NT2/D1 (cell line): ENCODE measurements around the gene P2RY14.

Source experiments
- SUZ12 ChIP-seq: IDR thresholded peaks from 2 replicates; pipeline ENCODE4 v1.6.1; 2011; ENCODE audit not compliant: insufficient read length, insufficient read depth; ENCODE audit errors: extremely low read depth
- YY1 ChIP-seq: IDR thresholded peaks from 2 replicates; pipeline ENCODE4 v1.6.1; 2011; ENCODE audit not compliant: insufficient read length, insufficient read depth
- ZNF274 ChIP-seq: IDR thresholded peaks from 2 replicates; pipeline ENCODE4 v1.6.1; 2011; ENCODE audit warnings: mild to moderate bottlenecking, low read depth, low read length

DNA sequence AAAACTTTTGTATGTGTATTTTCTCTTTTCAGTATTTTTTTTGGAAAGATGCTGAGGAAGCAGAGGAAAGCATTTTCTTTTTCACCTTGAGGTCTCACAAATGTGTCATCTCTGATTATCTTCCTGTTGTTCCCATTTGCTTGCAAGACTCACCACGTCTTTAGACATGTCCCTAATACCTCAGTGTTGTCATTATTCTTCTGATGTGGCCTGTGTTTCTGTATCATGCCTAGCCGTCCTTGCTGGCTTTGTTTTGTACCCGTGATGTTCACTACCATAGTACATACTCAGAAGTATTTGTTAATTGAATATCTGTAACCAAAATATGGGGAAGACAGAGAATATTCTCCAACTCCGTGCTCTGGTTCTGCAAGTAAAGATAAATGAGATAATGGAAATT lies 5.0 kb upstream of the P2RY14 start:
- TF ChIP-seq YY1: no peak
- no peak for TF ChIP-seq ZNF274
- no peak for TF ChIP-seq SUZ12
